GM10248 (cell line): ENCODE data around the gene SLC47A2.

Source experiments
- CTCF ChIA-PET: fragments of 300-600 bp; sonication (Branson Sonifier 250); formaldehyde crosslinking; extraction: SDS; loops from one replicate; lab custom pipeline; 2021; ENCODE audit warnings: antibody characterized with exemption; lab: Yijun Ruan, JAX
- POLR2A ChIA-PET: fragments of 350-650 bp; sonication (Branson Sonifier 250); formaldehyde crosslinking; extraction: SDS; loops from one replicate; lab custom pipeline; 2020; ENCODE audit warnings: antibody characterized with exemption; lab: Yijun Ruan, JAX
- DNase-seq: peaks from one replicate; pipeline ENCODE4 v3.0.0; 2012; ENCODE audit errors: extremely low spot score
- CTCF ChIP-seq: IDR thresholded peaks from 2 replicates; pipeline ENCODE4 v1.5.1; 2012; ENCODE audit warnings: mild to moderate bottlenecking, low read depth; ENCODE audit errors: extremely low read depth, missing control alignments, control extremely low read depth

The SLC47A2 gene

GRCh38 chr17:19650826-19651225 lies 65.6 kb downstream of the SLC47A2 start:
- ChIA-PET POLR2A (no interaction called here), CTCF (no interaction called here)
- no peak for DNase-seq
- TF ChIP-seq CTCF, result no peak

- DNase-seq, result no peak
- TF ChIP-seq CTCF, result no peak
- ChIA-PET CTCF (interaction anchor here (1.5 to 5.6 kb wide), 10 partner anchors 7 to 287 kb away, joined by 5 to 26 read pairs (median 16); partner anchors contain the start of gene B9D1), POLR2A (interaction anchor here (1.6 kb wide), 1 partner anchor 96 kb away, joined by 5 read pairs; no protein-coding TSS in a partner anchor)
Measured at GRCh38 chr17:19649274-19649541, 67.2 kb downstream of the SLC47A2 start.

- DNase-seq, result peak; percentile 99
- ChIA-PET POLR2A (interaction anchor here (1.0 to 1.6 kb wide), 3 partner anchors 12 to 146 kb away, joined by 3 to 5 read pairs (median 4); no protein-coding TSS in a partner anchor), CTCF (interaction anchor here (1.0 to 5.6 kb wide), 17 partner anchors 8 to 286 kb away, joined by 3 to 26 read pairs (median 13); partner anchors contain the start of genes B9D1 and MAPK7)
- peak; percentile 30 for TF ChIP-seq CTCF
Measured at GRCh38 chr17:19648475-19649273, 67.7 kb downstream of the SLC47A2 start, which contains the start of gene ALDH3A2. TSS of gene ALDH3A2 (plus strand) at chr17:19648751. CDS start at chr17:19648972, 221 bp downstream.

- CTCF ChIA-PET, result interaction anchor here (1.0 to 5.6 kb wide), 19 partner anchors 9 to 285 kb away, joined by 3 to 26 read pairs (median 5); partner anchors contain the start of genes B9D1 and MAPK7
- peak; percentile 46 for DNase-seq
- no peak for TF ChIP-seq CTCF
Measured at GRCh38 chr17:19647697-19648474, 68.5 kb downstream of the SLC47A2 start.

GRCh38 chr17:19646788-19647696 lies 69.3 kb downstream of the SLC47A2 start:
- CTCF ChIA-PET, result interaction anchor here (1.0 to 5.6 kb wide), 17 partner anchors 10 to 284 kb away, joined by 3 to 26 read pairs (median 13); partner anchors contain the start of gene B9D1
- DNase-seq, result no peak
- POLR2A ChIA-PET, result interaction anchor here (0.5 kb wide), 1 partner anchor 117 kb away, joined by 5 read pairs; no protein-coding TSS in a partner anchor
- TF ChIP-seq CTCF, result no peak

More at GRCh38 chr17:19647697-19648474, 68.5 kb downstream of the SLC47A2 start:
- POLR2A ChIA-PET, result interaction anchor here (1.0 to 1.6 kb wide), 3 partner anchors 13 to 145 kb away, joined by 3 to 5 read pairs (median 4); no protein-coding TSS in a partner anchor
